ENCODE results near the gene TMEM214.
A peak's percentile ranks its signal among the peaks of the same experiment; 100 is the strongest.

The TMEM214 gene, protein sequence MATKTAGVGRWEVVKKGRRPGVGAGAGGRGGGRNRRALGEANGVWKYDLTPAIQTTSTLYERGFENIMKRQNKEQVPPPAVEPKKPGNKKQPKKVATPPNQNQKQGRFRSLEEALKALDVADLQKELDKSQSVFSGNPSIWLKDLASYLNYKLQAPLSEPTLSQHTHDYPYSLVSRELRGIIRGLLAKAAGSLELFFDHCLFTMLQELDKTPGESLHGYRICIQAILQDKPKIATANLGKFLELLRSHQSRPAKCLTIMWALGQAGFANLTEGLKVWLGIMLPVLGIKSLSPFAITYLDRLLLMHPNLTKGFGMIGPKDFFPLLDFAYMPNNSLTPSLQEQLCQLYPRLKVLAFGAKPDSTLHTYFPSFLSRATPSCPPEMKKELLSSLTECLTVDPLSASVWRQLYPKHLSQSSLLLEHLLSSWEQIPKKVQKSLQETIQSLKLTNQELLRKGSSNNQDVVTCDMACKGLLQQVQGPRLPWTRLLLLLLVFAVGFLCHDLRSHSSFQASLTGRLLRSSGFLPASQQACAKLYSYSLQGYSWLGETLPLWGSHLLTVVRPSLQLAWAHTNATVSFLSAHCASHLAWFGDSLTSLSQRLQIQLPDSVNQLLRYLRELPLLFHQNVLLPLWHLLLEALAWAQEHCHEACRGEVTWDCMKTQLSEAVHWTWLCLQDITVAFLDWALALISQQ

DNA sequence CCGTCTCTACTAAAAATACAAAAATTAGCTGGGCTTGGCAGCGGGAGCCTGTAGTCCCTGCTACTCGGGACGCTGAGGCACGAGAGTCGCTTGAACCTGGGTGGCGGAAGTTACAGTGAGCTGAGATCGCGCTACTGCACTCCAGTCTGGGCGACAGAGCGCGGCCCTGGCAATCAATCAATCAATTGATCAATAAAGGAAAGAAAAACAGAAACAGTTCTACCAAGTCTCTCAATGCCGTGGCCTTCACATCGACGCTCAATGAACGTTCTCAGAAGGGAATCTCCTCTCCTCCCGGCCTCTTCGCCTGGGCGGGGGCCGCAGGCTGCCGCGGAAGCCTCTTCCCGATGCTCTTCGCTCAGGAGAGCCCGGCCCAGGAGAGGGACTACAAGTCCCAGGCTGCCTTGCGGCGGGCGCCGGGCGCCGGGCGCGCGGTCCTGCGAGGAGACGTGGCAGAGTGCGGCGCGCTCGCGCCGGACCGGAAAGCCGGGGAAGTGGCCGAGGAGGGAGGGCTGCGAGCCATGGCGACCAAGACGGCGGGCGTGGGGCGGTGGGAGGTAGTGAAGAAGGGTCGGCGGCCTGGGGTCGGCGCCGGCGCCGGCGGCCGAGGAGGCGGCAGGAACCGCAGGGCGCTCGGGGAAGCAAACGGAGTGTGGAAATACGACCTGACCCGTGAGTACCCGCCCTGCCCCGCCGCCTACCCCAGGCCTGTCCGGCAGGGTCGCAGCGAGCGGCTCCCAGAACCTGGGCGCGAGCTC lies at the start of gene TMEM214:
TSS of gene TMEM214 (plus strand) at position 471 of the 758 bp plus-strand sequence. CDS start at position 522, 51 bp downstream.
- DNase-seq (ENCODE audit: low read depth): peak; percentile 48
- H3K4me3 ChIP-seq (ENCODE audit: low read depth, low read length): peak within 1 kb of the TSS; percentile 100
- in situ Hi-C loops (cut with HindIII; ENCODE audit: low sequenced_read_pairs): no loop called here
- TF ChIP-seq, protein P1, sequence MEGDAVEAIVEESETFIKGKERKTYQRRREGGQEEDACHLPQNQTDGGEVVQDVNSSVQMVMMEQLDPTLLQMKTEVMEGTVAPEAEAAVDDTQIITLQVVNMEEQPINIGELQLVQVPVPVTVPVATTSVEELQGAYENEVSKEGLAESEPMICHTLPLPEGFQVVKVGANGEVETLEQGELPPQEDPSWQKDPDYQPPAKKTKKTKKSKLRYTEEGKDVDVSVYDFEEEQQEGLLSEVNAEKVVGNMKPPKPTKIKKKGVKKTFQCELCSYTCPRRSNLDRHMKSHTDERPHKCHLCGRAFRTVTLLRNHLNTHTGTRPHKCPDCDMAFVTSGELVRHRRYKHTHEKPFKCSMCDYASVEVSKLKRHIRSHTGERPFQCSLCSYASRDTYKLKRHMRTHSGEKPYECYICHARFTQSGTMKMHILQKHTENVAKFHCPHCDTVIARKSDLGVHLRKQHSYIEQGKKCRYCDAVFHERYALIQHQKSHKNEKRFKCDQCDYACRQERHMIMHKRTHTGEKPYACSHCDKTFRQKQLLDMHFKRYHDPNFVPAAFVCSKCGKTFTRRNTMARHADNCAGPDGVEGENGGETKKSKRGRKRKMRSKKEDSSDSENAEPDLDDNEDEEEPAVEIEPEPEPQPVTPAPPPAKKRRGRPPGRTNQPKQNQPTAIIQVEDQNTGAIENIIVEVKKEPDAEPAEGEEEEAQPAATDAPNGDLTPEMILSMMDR (IDR thresholded peaks at IDR 0.05; ENCODE audit: low read depth, low read length, missing control alignments): no peak

DNA sequence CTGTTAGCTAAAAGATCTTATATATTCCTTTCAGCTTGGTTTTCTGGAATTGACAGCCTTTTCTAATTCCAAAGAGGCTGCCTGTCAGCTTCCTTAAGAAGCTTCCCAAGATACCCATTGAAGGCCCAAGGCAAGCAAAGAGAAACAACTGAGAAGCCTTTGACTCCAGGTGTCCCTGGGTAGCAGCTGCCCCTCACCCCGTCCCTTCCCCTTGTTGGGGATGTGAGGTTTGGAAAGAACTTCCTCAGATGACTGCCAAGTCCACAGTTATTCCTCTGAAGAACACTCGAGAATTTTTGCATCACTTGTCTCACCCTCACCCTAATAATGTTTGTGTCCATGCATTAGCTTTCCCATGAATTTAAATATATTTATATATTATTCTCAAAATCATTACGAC lies 49.0 kb upstream of the TMEM214 start:
- no peak overlapping the region for H3K4me3 ChIP-seq (ENCODE audit: low read depth, low read length)
- in situ Hi-C loops (cut with HindIII; ENCODE audit: low sequenced_read_pairs): no loop called here

DNA sequence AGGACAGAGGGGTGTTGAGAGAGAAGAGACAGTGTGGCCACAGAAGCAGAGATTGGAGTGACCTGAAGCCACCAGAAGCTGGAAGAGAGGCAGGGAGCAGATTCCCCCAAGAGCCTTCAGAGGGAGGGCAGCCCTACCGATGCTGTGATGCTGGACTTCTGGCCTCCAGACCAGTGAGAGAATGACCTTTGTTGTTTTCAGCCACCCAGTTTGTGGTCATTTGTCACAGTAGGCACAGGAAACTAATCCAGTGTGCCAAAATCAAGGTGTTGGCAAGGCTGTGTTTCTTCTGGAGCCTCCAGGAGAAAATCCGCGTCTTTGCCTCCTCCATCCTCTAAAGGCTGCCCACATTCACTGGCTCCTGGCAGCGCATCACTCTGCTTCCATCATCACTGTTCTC lies 47.0 kb upstream of the TMEM214 start:
- TF ChIP-seq, protein P1 (IDR thresholded peaks at IDR 0.05; ENCODE audit: low read depth, low read length, missing control alignments): no peak
- in situ Hi-C loops (cut with HindIII; ENCODE audit: low sequenced_read_pairs): no loop called here
- no peak for DNase-seq (ENCODE audit: low read depth)
- no peak overlapping the region for H3K4me3 ChIP-seq (ENCODE audit: low read depth, low read length)

More for the DNA sequence above, 49.0 kb upstream of the TMEM214 start:
- DNase-seq (ENCODE audit: low read depth): no peak
- TF ChIP-seq, protein P1 (IDR thresholded peaks at IDR 0.05; ENCODE audit: low read depth, low read length, missing control alignments): no peak

DNA sequence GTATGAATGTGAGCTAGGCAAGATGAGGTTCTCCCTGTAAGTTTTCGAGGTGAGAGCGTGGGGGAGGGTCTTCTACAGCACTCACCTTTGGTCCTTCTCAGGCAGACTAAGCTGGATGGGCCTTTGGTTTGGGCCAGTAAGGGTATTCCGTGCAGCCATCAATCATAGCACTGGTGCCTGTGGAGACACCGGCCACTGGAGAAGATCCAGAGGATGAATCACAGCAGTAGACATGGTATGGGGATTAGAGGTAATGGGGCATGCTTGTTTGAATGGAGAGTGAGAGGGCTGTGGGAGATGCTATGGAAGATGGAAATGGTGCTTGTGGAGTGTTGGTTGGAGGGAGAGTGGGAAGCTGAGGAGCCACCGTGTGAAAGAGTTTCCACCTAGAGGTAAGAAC lies 46.2 kb upstream of the TMEM214 start:
- TF ChIP-seq, protein P1 (IDR thresholded peaks at IDR 0.05; ENCODE audit: low read depth, low read length, missing control alignments): no peak
- in situ Hi-C loops (cut with HindIII; ENCODE audit: low sequenced_read_pairs): no loop called here
- DNase-seq (ENCODE audit: low read depth): peak; percentile 36
- H3K4me3 ChIP-seq (ENCODE audit: low read depth, low read length): no peak overlapping the region

DNA sequence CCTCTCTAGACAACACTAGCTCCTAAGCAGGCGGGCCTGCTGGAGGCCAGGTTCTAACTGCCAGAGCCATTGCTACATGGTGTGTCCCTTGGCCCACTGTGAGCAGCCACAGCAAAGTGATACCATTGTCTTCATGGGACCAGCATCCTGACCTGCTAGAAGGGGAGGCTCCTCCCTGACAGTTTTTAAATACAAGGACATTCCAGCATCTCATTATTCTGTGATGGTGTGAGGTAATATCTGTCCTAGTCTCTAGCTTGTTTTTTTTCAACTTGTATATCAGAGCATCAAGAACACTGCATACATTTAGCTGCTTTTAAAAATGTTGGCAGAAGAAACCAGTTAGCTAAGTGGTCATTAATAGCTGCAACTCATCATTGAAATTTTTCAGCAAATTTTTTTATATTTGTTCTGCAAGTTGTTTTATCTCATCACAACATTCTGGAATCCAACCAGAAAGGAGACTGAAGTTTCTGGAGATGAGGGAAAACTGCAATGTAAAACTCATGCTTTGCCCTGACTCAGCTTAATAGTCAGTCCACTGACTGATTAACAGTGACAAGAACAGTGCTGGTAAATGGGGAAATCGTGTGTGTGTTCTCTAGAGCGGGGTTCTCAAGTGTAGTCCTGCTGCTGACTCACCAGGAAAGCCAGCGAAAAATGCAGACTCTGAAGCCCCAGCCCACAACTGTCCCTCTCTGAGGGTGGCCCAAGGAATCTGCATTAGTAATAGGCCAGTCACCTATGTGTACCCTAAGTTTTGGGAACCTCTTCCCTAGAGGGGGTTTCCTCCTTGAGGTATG lies 44.5 kb upstream of the TMEM214 start:
- in situ Hi-C loops (cut with HindIII; ENCODE audit: low sequenced_read_pairs): no loop called here

More for the DNA sequence above, 44.5 kb upstream of the TMEM214 start:
- peak; percentile 24 for DNase-seq (ENCODE audit: low read depth)
- H3K4me3 ChIP-seq (ENCODE audit: low read depth, low read length): no peak overlapping the region
- TF ChIP-seq, protein P1 (IDR thresholded peaks at IDR 0.05; ENCODE audit: low read depth, low read length, missing control alignments): no peak

Measured in astrocyte of the cerebellum (primary cell).